Endothelial cell of umbilical vein (primary cell): ENCODE measurements around the gene ACOX1. TPM values are rescaled to one million over a fixed set of nuclear protein-coding genes. Genes with fewer than 3 reads are reported as not detected.
A peak's percentile ranks its signal among the peaks of the same experiment; 100 is the strongest.

Experiments
- BruUV-seq: library from RNA; stranded (reverse); fragments of 400-500 nt; replicated peaks from 2 replicates; lab custom pipeline; 2021; lab: Mats Ljungman, UMichigan
- CTCF ChIA-PET: fragments of 300-600, 350-600 bp; sonication (Branson Sonifier 250); formaldehyde crosslinking; loops from one replicate; lab custom pipeline; 2021; ENCODE audit warnings: antibody characterized with exemption, inconsistent platforms; lab: Charles Lee
- POLR2A ChIA-PET: fragments of 300-600, 350-600 bp; sonication (Branson Sonifier 250); formaldehyde crosslinking; loops from one replicate; lab custom pipeline; 2021; ENCODE audit warnings: antibody characterized with exemption, inconsistent platforms; lab: Charles Lee
- DNase-seq: peaks from one replicate; pipeline ENCODE4 v3.0.0-alpha.2; 2011; ENCODE audit warnings: low read depth, low spot score
- FAIRE-seq: peaks from 2 replicates; lab custom pipeline; 2011; peaks lifted over from hg19 to GRCh38; lab: Jason Lieb, UNC
- H2AFZ ChIP-seq: 2 replicates; pipeline ENCODE4 v1.6.0; 2012; ENCODE audit warnings: low read depth, low read length, control low read depth, inconsistent platforms
- H3K27ac ChIP-seq: 2 replicates; pipeline ENCODE4 v1.5.1; 2011; ENCODE audit warnings: low read depth, mild to moderate bottlenecking, control low read depth, low read length, moderate library complexity; ENCODE audit not compliant: insufficient read depth
- H3K27me3 ChIP-seq, 2 experiments: 2 replicates each; pipeline versions ENCODE4 v1.6.0 to v1.6.1; 2011; ENCODE audit warnings: low read length in 2 of 2, mixed read lengths in 1 of 2; ENCODE audit not compliant: control insufficient read depth in 2 of 2, insufficient read depth in 2 of 2
- H3K36me3 ChIP-seq, 2 experiments: 2 replicates in 1 of 2; 3 replicates in 1 of 2; pipeline ENCODE4 v1.5.1; 2011; ENCODE audit warnings: low read length in 2 of 2, mild to moderate bottlenecking in 1 of 2, moderate library complexity in 1 of 2; ENCODE audit not compliant: control insufficient read depth in 2 of 2, insufficient read depth in 2 of 2; ENCODE audit errors: extremely low read depth in 1 of 2
- H3K4me1 ChIP-seq: 3 replicates; pipeline ENCODE4 v1.5.1; 2011; ENCODE audit warnings: mild to moderate bottlenecking, low read length; ENCODE audit not compliant: control insufficient read depth, insufficient read depth; ENCODE audit errors: extremely low read depth
- H3K4me2 ChIP-seq: 2 replicates; pipeline ENCODE4 v1.6.1; 2011; ENCODE audit warnings: low read length, control low read depth, mixed read lengths; ENCODE audit not compliant: insufficient read depth
- H3K4me3 ChIP-seq, 3 experiments: fragments of 200-600 bp in 1 of 3; sonication (generic), shearing (Covaris generic) in 1 of 3; replicated peaks in 1 of 3; 2 replicates each; pipeline ENCODE4 v1.5.1; 2011 to 2016; ENCODE audit warnings: control low read depth in 3 of 3, low read length in 3 of 3, mild to moderate bottlenecking in 2 of 3, inconsistent platforms in 1 of 3, low read depth in 1 of 3, moderate library complexity in 1 of 3; ENCODE audit not compliant: insufficient read depth in 1 of 3
- H3K79me2 ChIP-seq: 2 replicates; pipeline ENCODE4 v1.6.0; 2012; ENCODE audit warnings: low read length, inconsistent platforms; ENCODE audit not compliant: control insufficient read depth, insufficient read depth
- H3K9ac ChIP-seq: replicated peaks from 2 replicates; pipeline ENCODE3; 2011; ENCODE audit warnings: low read length, control low read depth; ENCODE audit not compliant: insufficient read depth; ENCODE audit errors: extremely low read depth
- H3K9me1 ChIP-seq: replicated peaks from 3 replicates; pipeline ENCODE4 v1.6.0; 2011; ENCODE audit warnings: mild to moderate bottlenecking, low read length; ENCODE audit not compliant: control insufficient read depth, insufficient read depth; ENCODE audit errors: extremely low read depth
- H3K9me3 ChIP-seq: replicated peaks from 2 replicates; pipeline ENCODE4 v1.5.1; 2012; ENCODE audit warnings: low read length, inconsistent platforms; ENCODE audit not compliant: control insufficient read depth, insufficient read depth
- H4K20me1 ChIP-seq: replicated peaks from 2 replicates; pipeline ENCODE3; 2011; ENCODE audit warnings: mild to moderate bottlenecking, low read length; ENCODE audit not compliant: control insufficient read depth, insufficient read depth; ENCODE audit errors: extremely low read depth
- FOS ChIP-seq: IDR thresholded peaks from 2 replicates; pipeline ENCODE4 v1.6.1; 2011; ENCODE audit warnings: mild to moderate bottlenecking, low read length, moderate library complexity, borderline replicate concordance; ENCODE audit not compliant: insufficient read depth
- GATA2 ChIP-seq: IDR thresholded peaks from 2 replicates; pipeline ENCODE4 v1.7.0; 2011; ENCODE audit warnings: low read depth, mild to moderate bottlenecking, moderate library complexity, mixed read lengths, low read length; ENCODE audit not compliant: insufficient read length, insufficient read depth
- JUN ChIP-seq: IDR thresholded peaks from 2 replicates; pipeline ENCODE4 v1.6.1; 2011; ENCODE audit warnings: borderline replicate concordance, low read depth; ENCODE audit not compliant: insufficient read length, insufficient read depth
- POLR2AphosphoS5 ChIP-seq: IDR thresholded peaks from 2 replicates; pipeline ENCODE4 v1.6.1; 2012; ENCODE audit warnings: low read depth, mild to moderate bottlenecking, control low read depth, low read length, moderate library complexity; ENCODE audit not compliant: insufficient read depth
- dilution Hi-C: fragments of 300-500 bp; cut with MboI; formaldehyde crosslinking; loops from one replicate; pipeline ENCODE4 v1.15.0; 2019; ENCODE audit warnings: low sequenced_read_pairs; ENCODE audit not compliant: extremely low pct_ligation_motif_present
- intact Hi-C: fragments of 100-400 bp; cut with micrococcal nuclease; formaldehyde crosslinking; loops from one replicate; pipeline ENCODE4 v1.10.0; 2022
- polyA plus RNA-seq, 4 experiments: library from polyadenylated mRNA; depleted of rRNA in 3 of 4; stranded (reverse) in 3 of 4; unstranded in 1 of 4; fragments of >200 nt; gene quantifications; 2 replicates each; pipeline versions ENCODE4 v1.2.1 to v1.2.3, GENCODE V29; 2011 to 2012; ENCODE audit warnings: missing spikeins in 1 of 4
- total RNA-seq: library from RNA; stranded (reverse); gene quantifications from 2 replicates; pipeline ENCODE4 v1.2.3, GENCODE V29; 2021
- TF ChIP-seq, protein P1 (sequence below), 2 donors: IDR thresholded peaks; 1 replicate in 1 of 2; 2 replicates in 1 of 2; pipeline ENCODE4 v1.5.1; 2011; ENCODE audit warnings: low read length in 2 of 2, mild to moderate bottlenecking in 2 of 2, moderate library complexity in 2 of 2, control low read depth in 1 of 2, inconsistent platforms in 1 of 2, low read depth in 1 of 2; ENCODE audit not compliant: insufficient read depth in 1 of 2; ENCODE audit errors: extremely low read depth in 1 of 2
- TF ChIP-seq, protein P2 (sequence below): IDR thresholded peaks from 2 replicates; pipeline ENCODE4 v1.6.1; 2011; ENCODE audit not compliant: insufficient read depth, insufficient read length

Gene ACOX1
- total and polyA plus RNA-seq, 2 donors (not counting 3 experiments of a cell fraction or from before 2014, with no cell fraction given) = 17.9 to 45.1 TPM

- dilution Hi-C loops = no loop called here
- TF ChIP-seq, protein P1, sequence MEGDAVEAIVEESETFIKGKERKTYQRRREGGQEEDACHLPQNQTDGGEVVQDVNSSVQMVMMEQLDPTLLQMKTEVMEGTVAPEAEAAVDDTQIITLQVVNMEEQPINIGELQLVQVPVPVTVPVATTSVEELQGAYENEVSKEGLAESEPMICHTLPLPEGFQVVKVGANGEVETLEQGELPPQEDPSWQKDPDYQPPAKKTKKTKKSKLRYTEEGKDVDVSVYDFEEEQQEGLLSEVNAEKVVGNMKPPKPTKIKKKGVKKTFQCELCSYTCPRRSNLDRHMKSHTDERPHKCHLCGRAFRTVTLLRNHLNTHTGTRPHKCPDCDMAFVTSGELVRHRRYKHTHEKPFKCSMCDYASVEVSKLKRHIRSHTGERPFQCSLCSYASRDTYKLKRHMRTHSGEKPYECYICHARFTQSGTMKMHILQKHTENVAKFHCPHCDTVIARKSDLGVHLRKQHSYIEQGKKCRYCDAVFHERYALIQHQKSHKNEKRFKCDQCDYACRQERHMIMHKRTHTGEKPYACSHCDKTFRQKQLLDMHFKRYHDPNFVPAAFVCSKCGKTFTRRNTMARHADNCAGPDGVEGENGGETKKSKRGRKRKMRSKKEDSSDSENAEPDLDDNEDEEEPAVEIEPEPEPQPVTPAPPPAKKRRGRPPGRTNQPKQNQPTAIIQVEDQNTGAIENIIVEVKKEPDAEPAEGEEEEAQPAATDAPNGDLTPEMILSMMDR (IDR thresholded peaks at IDR 0.05; ENCODE audit: extremely low read depth in 1 of 2, insufficient read depth in 1 of 2, low read depth in 1 of 2, low read length in 2 of 2) = peak; percentile 97 to 99
- no peak for TF ChIP-seq JUN
- TF ChIP-seq, protein P2, sequence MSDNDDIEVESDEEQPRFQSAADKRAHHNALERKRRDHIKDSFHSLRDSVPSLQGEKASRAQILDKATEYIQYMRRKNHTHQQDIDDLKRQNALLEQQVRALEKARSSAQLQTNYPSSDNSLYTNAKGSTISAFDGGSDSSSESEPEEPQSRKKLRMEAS = peak; percentile 38
- no peak for TF ChIP-seq FOS
- no peak for TF ChIP-seq GATA2
- peak; percentile 81 for TF ChIP-seq POLR2AphosphoS5
- FAIRE-seq = peak; percentile 92
- Histone ChIP-seq H3K27me3 (no peaks in the 10 kb centered on the region), H4K20me1 (no peaks in the 10 kb centered on the region), H2AFZ (peak within 1 kb of the TSS; percentile 94), H3K4me1 (peaks cover 14% of the 10 kb centered on the region), H3K9me1 (no peaks in the 10 kb centered on the region), H3K9me3 (no peaks in the 10 kb centered on the region), H3K27ac (peak within 1 kb of the TSS; percentile 74), H3K4me2 (peak within 1 kb of the TSS; percentile 80), H3K36me3 (peaks cover 7 to 17% of the 10 kb centered on the region in 2 experiments), H3K9ac (peak within 1 kb of the TSS; percentile 83), H3K4me3 (peak within 1 kb of the TSS; percentile 61 to 90 (median 77)), H3K79me2 (peaks cover 9% of the 10 kb centered on the region)
- ChIA-PET CTCF (interaction anchor here (0.8 to 3.6 kb wide), 23 partner anchors 9 to 469 kb away, joined by 3 to 95 read pairs (median 6); partner anchors contain the start of genes CDK3, EXOC7, FBF1 and TRIM65), POLR2A (interaction anchor here (0.8 to 1.3 kb wide), 3 partner anchors 10 to 125 kb away, joined by 3 to 7 read pairs (median 3); partner anchors contain the start of gene FBF1)
- DNase-seq = peak; percentile 96
- BruUV-seq = TSS peak; percentile 58
- intact Hi-C loops = loop anchor here (1.0 to 2.0 kb wide), 6 partner anchors 28 to 363 kb away; partner anchors contain the start of genes ACOX1, FBF1 and TEN1
Measured at GRCh38 chr17:75904749-75905521, 74.0 kb downstream of the ACOX1 start, which contains the start of gene MRPL38. Gene MRPL38 (minus strand): TSS chr17:75904884. CDS start chr17:75904875, 9 bp downstream.
